ENCODE data around the gene PLIN4. TPM values are rescaled to one million over a fixed set of nuclear protein-coding genes. Genes with fewer than 3 reads are reported as not detected.
A peak's percentile ranks its signal among the peaks of the same experiment; 100 is the strongest.

The PLIN4 gene
- total and polyA plus RNA-seq, 2 donors (not counting 3 experiments of a cell fraction or from before 2014, with no cell fraction given) = 0.01 TPM; not detected in 1

- Histone ChIP-seq H3K79me2 (ENCODE audit: control insufficient read depth, insufficient read depth, low read length) (no peaks in the 10 kb centered on the region), H3K9me3 (replicated peaks; ENCODE audit: control insufficient read depth, insufficient read depth, low read length) (no peaks in the 10 kb centered on the region), H3K9me1 (replicated peaks; ENCODE audit: control insufficient read depth, extremely low read depth, insufficient read depth, low read length) (no peaks in the 10 kb centered on the region), H3K9ac (replicated peaks; ENCODE audit: extremely low read depth, insufficient read depth, low read length) (no peak overlapping the region), H4K20me1 (replicated peaks; ENCODE audit: control insufficient read depth, extremely low read depth, insufficient read depth, low read length) (no peaks in the 10 kb centered on the region), H2AFZ (ENCODE audit: low read depth, low read length) (no peak overlapping the region), H3K36me3 (ENCODE audit: control insufficient read depth in 2 of 2, extremely low read depth in 1 of 2, insufficient read depth in 2 of 2, low read length in 2 of 2) (peaks cover 3 to 8% of the 10 kb centered on the region in 2 experiments), H3K27ac (ENCODE audit: insufficient read depth, low read depth, low read length) (peak overlapping the region; percentile 7), H3K4me3 (replicated peaks in 1 of 3; ENCODE audit: insufficient read depth in 1 of 3, low read depth in 1 of 3, low read length in 3 of 3) (no peak overlapping the region), H3K4me1 (ENCODE audit: control insufficient read depth, extremely low read depth, insufficient read depth, low read length) (peaks cover 10% of the 10 kb centered on the region), H3K4me2 (ENCODE audit: insufficient read depth, low read length) (no peak overlapping the region), H3K27me3 (ENCODE audit: control insufficient read depth in 2 of 2, insufficient read depth in 2 of 2, low read length in 2 of 2) (no peaks in the 10 kb centered on the region)
- TF ChIP-seq EZH2 (IDR thresholded peaks at IDR 0.05; ENCODE audit: borderline replicate concordance, low read depth, low read length, severe bottlenecking) = no peak
- no peak for TF ChIP-seq POLR2AphosphoS5 (IDR thresholded peaks at IDR 0.05; ENCODE audit: insufficient read depth, low read depth, low read length)
- no peak for TF ChIP-seq GATA2 (IDR thresholded peaks at IDR 0.05; ENCODE audit: insufficient read depth, insufficient read length, low read depth, low read length)
- TF ChIP-seq CTCF (IDR thresholded peaks at IDR 0.05; ENCODE audit: extremely low read depth in 1 of 2, insufficient read depth in 1 of 2, low read depth in 1 of 2, low read length in 2 of 2) = no peak
- TF ChIP-seq MYC (IDR thresholded peaks at IDR 0.05; ENCODE audit: low read depth, low read length) = no peak
- TF ChIP-seq MAX (IDR thresholded peaks at IDR 0.05; ENCODE audit: insufficient read depth, insufficient read length) = no peak
- TF ChIP-seq FOS (IDR thresholded peaks at IDR 0.05; ENCODE audit: borderline replicate concordance, insufficient read depth, low read length) = no peak
- no peak for TF ChIP-seq JUN (IDR thresholded peaks at IDR 0.05; ENCODE audit: borderline replicate concordance, insufficient read depth, insufficient read length, low read depth)
- no peak for TF ChIP-seq POLR2A (IDR thresholded peaks at IDR 0.05; ENCODE audit: low read depth, low read length)
- ChIA-PET CTCF (interaction anchor here (1.0 to 4.7 kb wide), 2 partner anchors 9 to 17 kb away, joined by 7 to 54 read pairs; no protein-coding TSS in a partner anchor), POLR2A (interaction anchor here (0.6 kb wide), 1 partner anchor 152 kb away, joined by 5 read pairs; no protein-coding TSS in a partner anchor)
- no peak for FAIRE-seq
- no TSS peak for BruUV-seq (replicated peaks)
- dilution Hi-C loops (cut with MboI; ENCODE audit: extremely low pct_ligation_motif_present, low sequenced_read_pairs) = no loop called here
- intact Hi-C loops (cut with micrococcal nuclease) = no loop called here
- no peak for DNase-seq (ENCODE audit: low read depth, low spot score)
Observed at GRCh38 chr19:4507150-4507452, 11.2 kb downstream of the PLIN4 start.
